ENCODE results near the gene SPPL3.

Gene SPPL3

GRCh38 chr12:120767071-120768024 lies 136.8 kb downstream of the SPPL3 start:
- no peak for DNase-seq

- DNase-seq = no peak
Measured at GRCh38 chr12:120766566-120766965, 137.6 kb downstream of the SPPL3 start.

- no peak for DNase-seq
Measured at GRCh38 chr12:120764816-120765215, 139.3 kb downstream of the SPPL3 start.

GRCh38 chr12:120763250-120763649 lies 140.9 kb downstream of the SPPL3 start:
- DNase-seq = no peak

- no peak for DNase-seq
Measured at GRCh38 chr12:120762086-120762485, 142.1 kb downstream of the SPPL3 start.

- DNase-seq = no peak
Measured at GRCh38 chr12:120761519-120761934, 142.6 kb downstream of the SPPL3 start.

- DNase-seq = no peak
Measured at GRCh38 chr12:120760349-120761254, 143.6 kb downstream of the SPPL3 start.

GRCh38 chr12:120759591-120760348 lies 144.4 kb downstream of the SPPL3 start:
- DNase-seq = no peak

- no peak for DNase-seq
Measured at GRCh38 chr12:120758798-120759590, 145.2 kb downstream of the SPPL3 start.

GRCh38 chr12:120757949-120758348 lies 146.2 kb downstream of the SPPL3 start:
- no peak for DNase-seq

GRCh38 chr12:120757226-120757742 lies 146.9 kb downstream of the SPPL3 start:
- no peak for DNase-seq

GRCh38 chr12:120755269-120755668 lies 148.9 kb downstream of the SPPL3 start:
- DNase-seq = no peak

GRCh38 chr12:120754792-120755191 lies 149.4 kb downstream of the SPPL3 start:
- no peak for DNase-seq

- DNase-seq = no peak
Measured at GRCh38 chr12:120751389-120751788, 152.8 kb downstream of the SPPL3 start.

GRCh38 chr12:120750806-120751205 lies 153.4 kb downstream of the SPPL3 start:
- no peak for DNase-seq

GRCh38 chr12:120749256-120749655 lies 154.9 kb downstream of the SPPL3 start:
- DNase-seq = no peak

GRCh38 chr12:120748242-120748641 lies 155.9 kb downstream of the SPPL3 start:
- DNase-seq = no peak

- DNase-seq = no peak
Measured at GRCh38 chr12:120744922-120745493, 159.2 kb downstream of the SPPL3 start.

- no peak for DNase-seq
Measured at GRCh38 chr12:120741476-120742421, 162.4 kb downstream of the SPPL3 start.

GRCh38 chr12:120740871-120741270 lies 163.3 kb downstream of the SPPL3 start:
- no peak for DNase-seq
